ENCODE data around the gene LIMS1.
"Not testable (repeated sequence)": the region's sequence is repeated elsewhere in the genome, so short reads cannot be mapped to it uniquely, and the experiment has no call there.

LIMS1 gene, protein sequence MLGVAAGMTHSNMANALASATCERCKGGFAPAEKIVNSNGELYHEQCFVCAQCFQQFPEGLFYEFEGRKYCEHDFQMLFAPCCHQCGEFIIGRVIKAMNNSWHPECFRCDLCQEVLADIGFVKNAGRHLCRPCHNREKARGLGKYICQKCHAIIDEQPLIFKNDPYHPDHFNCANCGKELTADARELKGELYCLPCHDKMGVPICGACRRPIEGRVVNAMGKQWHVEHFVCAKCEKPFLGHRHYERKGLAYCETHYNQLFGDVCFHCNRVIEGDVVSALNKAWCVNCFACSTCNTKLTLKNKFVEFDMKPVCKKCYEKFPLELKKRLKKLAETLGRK

GRCh38 chr2:108533832-108534583 is at the start of gene LIMS1:
Gene LIMS1, plus strand, starts transcription at chr2:108534470. Its CDS starts 93 bp downstream, at chr2:108534563.
- peak; percentile 86 for DNase-seq

DNA sequence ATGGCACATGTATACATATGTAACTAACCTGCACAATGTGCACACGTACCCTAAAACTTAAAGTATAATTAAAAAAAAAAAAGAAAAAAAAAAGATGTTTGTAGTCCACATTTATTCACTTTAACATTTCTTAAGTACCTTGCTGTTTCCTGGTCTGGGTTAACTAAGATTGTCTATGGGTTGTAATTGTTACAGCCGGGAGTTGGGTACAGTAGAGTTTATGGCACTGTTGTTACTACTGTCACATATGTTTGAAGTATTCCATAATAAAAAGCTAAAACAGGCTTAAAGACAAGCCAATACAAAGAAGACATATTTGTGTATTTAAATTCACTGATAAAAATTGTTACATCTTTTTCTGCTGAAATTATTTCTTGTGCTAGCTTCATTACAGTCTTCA is 49.0 kb upstream of the LIMS1 start:
- DNase-seq, result no peak

DNA sequence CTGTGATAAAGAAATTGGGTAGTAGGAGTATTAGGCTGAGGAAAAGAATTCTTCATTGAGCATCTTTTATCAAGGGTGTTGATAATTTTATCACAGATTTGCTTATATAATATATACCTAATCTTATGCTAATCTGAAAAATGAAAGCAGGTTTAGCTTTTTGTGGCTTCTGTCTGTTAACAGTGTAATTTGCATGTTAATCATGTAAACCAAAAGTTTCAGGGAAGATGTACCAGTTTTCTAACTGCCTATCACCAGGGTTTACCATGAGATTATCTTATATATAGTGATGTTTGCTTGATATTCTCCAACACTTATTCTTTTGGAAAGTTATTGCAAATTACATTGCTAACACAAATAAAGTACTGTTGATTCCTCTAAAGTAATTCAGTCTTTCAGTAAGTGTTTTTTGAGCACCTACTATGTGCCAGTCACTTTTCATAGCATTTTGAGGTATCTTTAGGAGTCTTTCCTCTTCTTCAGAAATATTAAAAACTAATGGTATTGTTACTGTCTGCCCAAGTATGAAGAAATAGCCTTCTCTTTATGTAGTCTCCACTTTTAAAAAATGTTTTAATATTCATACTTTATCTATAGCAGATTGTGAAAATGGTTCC is 43.7 kb upstream of the LIMS1 start:
- no peak for DNase-seq

DNA sequence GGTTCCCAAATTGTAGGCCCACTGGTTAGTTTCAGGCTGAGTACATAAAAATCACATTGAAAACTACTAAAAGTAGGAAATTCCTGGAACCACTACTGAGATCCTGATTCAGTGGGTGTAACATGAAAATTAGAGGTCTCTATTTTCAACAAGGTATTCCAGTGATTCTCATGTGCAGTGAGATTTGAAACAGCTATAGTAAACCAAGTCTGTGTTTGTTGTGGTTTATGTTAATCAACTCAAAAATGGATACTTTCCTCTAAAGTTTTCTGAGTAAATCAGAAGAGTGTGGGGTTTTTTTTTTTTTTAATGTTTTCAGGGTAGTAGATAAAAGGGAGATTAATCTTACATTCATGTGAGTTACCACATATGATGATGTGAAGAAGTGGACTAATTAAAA is 42.4 kb upstream of the LIMS1 start:
- DNase-seq, result no peak

- DNase-seq, result no peak
Measured at GRCh38 chr2:108492364-108492763, 41.9 kb upstream of the LIMS1 start.

GRCh38 chr2:108496167-108496566 is 38.1 kb upstream of the LIMS1 start:
- DNase-seq, result not testable (repeated sequence)

- not testable (repeated sequence) for DNase-seq
Measured at GRCh38 chr2:108507620-108508019, 26.6 kb upstream of the LIMS1 start.

DNA sequence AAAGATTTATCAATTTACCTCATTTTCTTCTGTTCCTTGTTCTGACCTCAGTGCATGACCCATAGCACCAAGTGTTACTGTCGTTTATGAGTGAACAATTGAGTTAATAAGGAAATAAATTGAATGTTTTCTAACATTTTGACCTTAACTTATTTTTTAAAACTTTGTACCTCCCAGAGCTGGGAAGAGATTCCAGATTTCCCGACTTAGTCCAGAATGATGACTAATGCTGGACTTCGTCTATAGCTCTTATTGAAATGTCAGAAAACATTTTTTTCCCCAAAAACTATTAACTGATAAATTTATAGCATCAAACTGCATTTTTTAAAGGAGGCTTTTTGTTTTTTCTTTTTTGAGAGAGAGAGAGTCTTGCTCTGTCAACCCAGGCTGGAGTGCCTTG is 21.8 kb upstream of the LIMS1 start:
- DNase-seq, result not testable (repeated sequence)

DNA sequence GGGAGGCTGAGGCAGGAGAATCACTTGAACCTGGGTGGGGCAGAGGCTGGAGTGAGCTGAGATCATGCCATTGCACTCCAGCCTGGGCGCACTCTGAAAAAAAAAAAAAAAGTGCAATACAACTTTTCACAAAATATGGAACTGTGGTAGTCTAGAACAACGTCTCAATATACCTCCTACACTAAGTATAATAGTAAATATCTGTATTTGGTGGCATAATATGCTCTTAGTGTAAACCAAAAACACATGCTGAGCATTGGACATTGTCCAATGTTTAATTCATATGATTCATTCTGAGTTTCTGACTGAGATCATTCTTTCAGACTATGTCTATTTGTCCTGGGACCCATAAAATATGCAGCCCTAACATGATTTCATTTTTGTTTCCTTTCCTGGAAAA is 19.8 kb upstream of the LIMS1 start:
- not testable (repeated sequence) for DNase-seq

- DNase-seq, result not testable (repeated sequence)
Measured at GRCh38 chr2:108524688-108525087, 9.6 kb upstream of the LIMS1 start.

- DNase-seq, result not testable (repeated sequence)
Measured at GRCh38 chr2:108525258-108525657, 9.0 kb upstream of the LIMS1 start.

GRCh38 chr2:108531674-108532055 is 2.6 kb upstream of the LIMS1 start:
- no peak for DNase-seq

GRCh38 chr2:108534584-108535356 is 500 bp downstream of the LIMS1 start:
- DNase-seq, result peak; percentile 39

DNA sequence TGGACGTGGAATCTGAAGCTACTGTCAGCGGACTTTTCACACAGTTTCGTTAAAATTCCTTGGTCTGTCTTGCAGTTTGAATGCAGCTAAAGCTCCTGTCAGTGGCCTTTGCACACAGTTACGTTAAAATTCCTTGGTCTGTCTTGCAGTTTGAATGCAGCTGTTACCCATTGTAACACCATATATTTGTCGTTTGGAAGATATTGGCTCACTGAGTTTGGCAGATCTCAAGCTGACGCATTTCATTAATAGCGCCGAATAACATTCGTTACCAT is 1.0 kb downstream of the LIMS1 start:
- DNase-seq, result no peak

DNA sequence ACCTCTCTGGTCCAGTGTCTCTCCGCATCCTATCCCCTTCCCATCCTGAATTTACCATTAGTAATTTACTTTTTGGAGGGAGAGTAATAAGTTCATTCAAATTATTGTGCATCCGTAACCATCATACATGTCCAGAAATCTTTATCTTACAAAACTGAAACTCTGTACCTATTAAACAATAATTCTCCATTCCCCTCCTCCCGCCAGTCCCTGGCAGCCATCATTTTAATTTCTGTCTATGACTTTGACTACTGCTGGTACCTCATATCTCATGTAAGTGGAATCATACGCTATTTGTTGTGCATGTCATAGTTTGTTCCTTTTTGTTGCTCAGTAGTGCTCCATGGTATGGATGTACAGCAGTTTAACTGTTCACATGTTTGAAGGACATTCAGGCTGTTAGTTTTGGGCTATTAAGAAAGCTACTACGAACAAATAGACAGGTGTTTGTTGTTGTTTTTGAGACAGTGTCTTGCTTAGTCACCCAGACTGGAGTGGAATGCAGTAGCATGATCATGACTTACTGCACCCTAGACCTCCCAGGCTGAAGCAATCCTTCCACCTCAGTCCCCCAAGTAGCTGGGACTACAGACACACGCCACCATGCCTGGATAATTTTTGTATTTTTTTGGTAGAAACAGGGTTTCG is 2.0 kb downstream of the LIMS1 start:
- DNase-seq, result no peak

DNA sequence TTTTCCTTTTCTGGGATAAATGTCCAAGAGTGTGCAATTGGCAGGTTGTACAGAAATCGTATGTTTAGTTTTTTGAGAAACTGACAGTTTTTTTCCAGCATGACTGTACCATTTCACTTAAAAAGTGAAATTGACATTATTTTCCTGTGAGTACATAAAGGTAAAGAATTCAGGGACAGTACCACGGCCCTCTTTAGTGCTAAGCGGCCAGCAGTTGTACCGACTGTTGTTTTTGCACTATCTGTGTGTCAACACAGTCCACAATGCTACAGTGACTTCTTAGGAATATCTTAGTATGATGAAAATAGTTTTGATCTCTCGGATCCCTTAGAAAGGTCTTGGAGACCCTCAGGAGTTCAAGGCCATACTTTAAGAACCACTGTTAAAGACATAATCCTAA is 2.6 kb downstream of the LIMS1 start:
- DNase-seq, result no peak

DNA sequence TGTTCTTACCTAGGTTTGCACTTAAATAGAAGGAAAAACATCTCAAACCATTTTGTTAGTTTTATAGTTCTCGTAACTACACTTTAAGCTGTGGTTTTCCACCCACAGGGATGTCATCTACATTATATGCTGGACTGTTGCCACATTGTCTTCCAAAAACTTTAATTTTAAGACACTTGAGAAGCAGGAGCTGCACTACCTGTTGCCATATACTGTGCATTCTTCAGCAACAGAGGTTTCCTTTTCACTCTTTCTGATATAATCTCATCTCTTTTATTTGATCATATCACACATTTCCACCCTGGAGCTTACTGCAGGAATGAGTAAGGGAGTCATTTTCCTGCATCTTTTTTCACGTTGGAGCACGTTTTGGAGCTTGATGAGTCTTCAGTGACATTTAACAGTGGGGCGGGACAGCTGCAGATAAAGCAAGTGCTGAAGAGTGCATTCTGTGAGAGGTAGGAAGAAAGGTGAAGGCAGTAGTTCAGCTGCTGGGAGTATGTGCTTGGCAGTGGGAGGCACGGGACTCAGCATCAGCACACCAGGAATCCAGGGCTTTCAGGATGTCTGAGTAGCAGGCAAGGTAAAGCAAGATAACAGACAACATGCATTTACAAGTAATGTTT is 3.8 kb downstream of the LIMS1 start:
- DNase-seq, result no peak

DNA sequence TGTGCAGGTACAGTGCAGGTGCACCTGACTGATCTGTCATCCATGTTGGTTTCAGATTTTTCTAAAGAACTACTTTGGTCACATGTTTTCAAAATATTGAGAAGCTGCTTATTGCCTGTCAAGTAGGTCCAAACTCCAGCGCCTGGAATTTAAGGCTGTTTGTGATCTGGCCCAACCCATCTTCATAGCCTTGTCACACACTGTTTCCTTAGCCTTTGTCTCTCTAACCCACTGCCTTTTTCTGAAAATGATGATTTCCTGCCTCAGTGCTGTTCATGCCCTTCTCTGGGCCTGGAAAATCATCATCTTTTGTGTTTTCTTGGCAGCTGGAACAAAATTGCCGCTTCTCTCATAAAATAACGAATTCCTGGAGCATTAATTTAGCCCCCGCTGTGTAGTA is 7.2 kb downstream of the LIMS1 start:
- no peak for DNase-seq

GRCh38 chr2:108542071-108542470 is 7.8 kb downstream of the LIMS1 start:
- no peak for DNase-seq

- DNase-seq, result no peak
Measured at GRCh38 chr2:108547606-108548005, 13.3 kb downstream of the LIMS1 start.

DNA sequence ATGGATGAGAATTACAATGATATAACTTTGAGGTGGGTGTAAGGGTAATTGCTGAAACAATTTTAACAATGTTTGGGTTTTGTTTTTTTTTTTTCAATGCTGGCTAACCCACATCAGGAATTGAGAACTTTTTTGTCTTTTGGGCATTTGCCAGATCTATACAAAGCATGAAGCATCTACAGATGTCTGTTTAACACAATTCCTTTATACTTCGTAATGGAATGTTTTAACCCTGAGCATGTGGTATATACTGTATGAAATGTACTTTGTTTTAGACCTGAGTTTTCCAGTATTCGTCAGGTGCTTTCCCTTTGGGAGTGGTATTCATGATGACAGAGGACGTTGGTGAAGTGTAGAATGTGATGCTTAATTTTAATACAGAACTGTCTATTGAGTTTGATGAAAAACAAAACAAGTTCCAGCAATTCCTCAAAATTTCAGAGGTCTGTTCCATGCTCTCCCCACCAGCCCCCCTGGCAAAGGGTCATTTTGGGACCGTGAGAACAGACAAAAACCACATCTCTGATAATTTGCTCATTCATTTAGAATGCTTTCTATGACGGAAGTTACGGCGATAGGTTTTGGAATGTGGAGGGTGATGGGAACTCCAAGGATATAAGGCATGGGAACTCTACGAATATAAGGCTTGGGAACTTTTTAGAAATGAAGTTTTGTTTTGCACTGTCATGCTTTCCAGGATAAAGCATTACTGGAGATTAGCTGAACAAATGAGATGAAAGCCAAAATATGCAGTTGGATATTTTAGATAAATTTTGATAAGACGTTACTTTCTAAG is 14.1 kb downstream of the LIMS1 start:
- no peak for DNase-seq

DNA sequence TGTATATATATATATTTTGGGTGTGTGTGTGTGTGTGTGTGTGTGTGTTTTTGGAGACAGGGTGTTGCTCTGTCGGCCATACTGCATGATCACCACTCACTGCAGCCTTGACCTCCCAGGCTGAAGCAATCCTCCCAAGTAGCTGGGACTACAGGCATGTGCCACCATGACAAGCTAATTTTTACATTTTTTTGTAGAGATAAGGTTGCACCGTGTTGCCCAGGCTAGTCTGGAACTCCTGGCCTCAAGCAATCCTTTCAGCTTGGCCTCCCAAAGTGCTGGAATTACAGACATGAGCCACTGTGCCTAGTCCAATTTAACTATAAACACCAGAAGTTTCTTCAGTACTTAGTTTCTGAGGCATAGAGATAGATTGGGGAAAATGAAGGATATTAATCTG is 18.3 kb downstream of the LIMS1 start:
- no peak for DNase-seq
